MCF 10A (cell line): ENCODE measurements around the gene SLC9A3. TPM values are rescaled to one million over a fixed set of nuclear protein-coding genes. Genes with fewer than 3 reads are reported as not detected.

Experiments
- BruUV-seq: library from RNA; stranded (reverse); fragments of 400-500 nt; replicated peaks from 2 replicates; lab custom pipeline; 2021; lab: Mats Ljungman, UMichigan
- CTCF ChIA-PET: fragments of 300-600 bp; sonication (Branson Sonifier 250); formaldehyde crosslinking; extraction: SDS; loops from one replicate; lab custom pipeline; 2021; ENCODE audit warnings: antibody characterized with exemption, inconsistent platforms; lab: Yijun Ruan, JAX
- POLR2A ChIA-PET: fragments of 300-600, 350-650 bp; sonication (Branson Sonifier 250); formaldehyde crosslinking; extraction: SDS; loops from one replicate; lab custom pipeline; 2020; ENCODE audit warnings: antibody characterized with exemption, inconsistent platforms; lab: Yijun Ruan, JAX
- DNase-seq: peaks from one replicate; pipeline ENCODE4 v3.0.0-alpha.2; 2018; ENCODE audit not compliant: unreplicated experiment
- H3K27ac Mint-ChIP-seq: one replicate; pipeline ENCODE4 v1.8.0; 2022; ENCODE audit warnings: mild to moderate bottlenecking, low read depth, mixed read lengths; ENCODE audit not compliant: unreplicated experiment
- H3K27me3 Mint-ChIP-seq: one replicate; pipeline ENCODE4 v1.8.0; 2022; ENCODE audit warnings: mixed read lengths; ENCODE audit not compliant: insufficient read depth, unreplicated experiment
- H3K36me3 Mint-ChIP-seq: one replicate; pipeline ENCODE4 v1.8.0; 2022; ENCODE audit warnings: mild to moderate bottlenecking, moderate library complexity, mixed read lengths; ENCODE audit not compliant: insufficient read depth, unreplicated experiment
- H3K4me1 Mint-ChIP-seq: one replicate; pipeline ENCODE4 v1.8.0; 2022; ENCODE audit warnings: mixed read lengths; ENCODE audit not compliant: insufficient read depth, unreplicated experiment
- H3K4me3 Mint-ChIP-seq: one replicate; pipeline ENCODE4 v1.8.0; 2022; ENCODE audit warnings: mild to moderate bottlenecking, moderate library complexity, mixed read lengths; ENCODE audit not compliant: unreplicated experiment
- H3K9me3 Mint-ChIP-seq: one replicate; pipeline ENCODE4 v1.8.0; 2022; ENCODE audit warnings: mixed read lengths; ENCODE audit not compliant: unreplicated experiment
- CTCF ChIP-seq: fragments of 200-600 bp; IDR thresholded peaks from one replicate; pipeline ENCODE4 v1.8.0; 2022; ENCODE audit warnings: antibody characterized with exemption, mild to moderate bottlenecking; ENCODE audit not compliant: unreplicated experiment
- intact Hi-C: fragments of 100-400 bp; cut with micrococcal nuclease; formaldehyde crosslinking; loops from 2 replicates; pipeline ENCODE4 v1.14.1; 2022
- total RNA-seq: library from RNA; stranded (reverse); gene quantifications from 2 replicates; pipeline ENCODE4 v1.2.3, GENCODE V29; 2022

The SLC9A3 gene
- total RNA-seq, 1 experiment from 2014 or later, result 1.0 TPM

- CTCF ChIA-PET, result no interaction called here
- no TSS peak for BruUV-seq
- no peak overlapping the region for H3K4me3 Mint-ChIP-seq
- POLR2A ChIA-PET, result interaction anchor here (0.6 kb wide), 1 partner anchor 14 kb away, joined by 3 read pairs; no protein-coding TSS in a partner anchor
- H3K4me1 Mint-ChIP-seq, result no peaks in the 10 kb centered on the region
- no peak for DNase-seq
- H3K9me3 Mint-ChIP-seq, result peaks cover 22% of the 10 kb centered on the region
- no peak for TF ChIP-seq CTCF
- H3K36me3 Mint-ChIP-seq, result no peaks in the 10 kb centered on the region
- H3K27me3 Mint-ChIP-seq, result peaks cover 41% of the 10 kb centered on the region
- H3K27ac Mint-ChIP-seq, result no peak overlapping the region
- intact Hi-C loops, result no loop called here
Measured at GRCh38 chr5:546376-546908, 22.2 kb upstream of the SLC9A3 start.

GRCh38 chr5:545641-546375 is 21.6 kb upstream of the SLC9A3 start:
- Mint-ChIP-seq H3K27ac (no peak overlapping the region), H3K4me3 (no peak overlapping the region), H3K9me3 (peaks cover 19% of the 10 kb centered on the region), H3K27me3 (peaks cover 39% of the 10 kb centered on the region), H3K4me1 (no peaks in the 10 kb centered on the region), H3K36me3 (no peaks in the 10 kb centered on the region)
- DNase-seq, result no peak
- no TSS peak for BruUV-seq
- intact Hi-C loops, result no loop called here
- no peak for TF ChIP-seq CTCF
- ChIA-PET POLR2A (no interaction called here), CTCF (no interaction called here)

- Mint-ChIP-seq H3K27me3 (peaks cover 39% of the 10 kb centered on the region), H3K36me3 (no peaks in the 10 kb centered on the region), H3K9me3 (peaks cover 9% of the 10 kb centered on the region), H3K4me1 (no peaks in the 10 kb centered on the region), H3K4me3 (no peak overlapping the region), H3K27ac (no peak overlapping the region)
- TF ChIP-seq CTCF, result no peak
- CTCF ChIA-PET, result no interaction called here
- DNase-seq, result no peak
- intact Hi-C loops, result no loop called here
- POLR2A ChIA-PET, result no interaction called here
- no TSS peak for BruUV-seq
Measured at GRCh38 chr5:544675-545355, 20.6 kb upstream of the SLC9A3 start.
